ENCODE measurements around the gene EIF2D. TPM values are rescaled to one million over a fixed set of nuclear protein-coding genes. Genes with fewer than 3 reads are reported as not detected.
"Not testable (repeated sequence)": the region's sequence is repeated elsewhere in the genome, so short reads cannot be mapped to it uniquely, and the experiment has no call there.

The EIF2D gene
- total and polyA plus RNA-seq, 2 of the 8 experiments (the other 6 are each of a cell fraction or from before 2014, with no cell fraction given): 36.1 to 37.1 TPM

DNA sequence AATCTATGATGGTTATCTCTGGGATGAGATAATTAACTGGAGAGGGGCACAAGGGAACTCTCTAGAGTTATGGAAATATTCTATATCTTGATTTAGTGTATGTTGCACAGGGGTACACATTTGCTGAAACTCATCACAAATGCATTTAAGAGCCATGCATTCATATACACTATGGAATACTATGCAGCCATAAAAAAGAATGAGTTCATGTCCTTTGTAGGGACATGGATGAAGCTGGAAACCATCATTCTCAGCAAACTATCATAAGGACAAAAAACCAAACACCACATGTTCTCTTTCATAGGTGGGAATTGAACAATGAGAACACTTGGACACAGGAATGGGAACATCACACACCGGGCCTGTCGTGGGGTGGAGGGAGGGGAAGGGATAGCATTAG lies 14.1 kb upstream of the EIF2D start:
- H3K4ac ChIP-seq (replicated peaks; ENCODE audit: insufficient read length, low read depth, low read length); H4K8ac ChIP-seq (ENCODE audit: extremely low read depth, insufficient read depth, low read length); H2BK12ac ChIP-seq (ENCODE audit: low read depth, low read length); H3K4me1 ChIP-seq (replicated peaks in 1 of 4; ENCODE audit: control insufficient read depth in 3 of 4, insufficient read depth in 4 of 4, low read length in 3 of 4); H3K4me3 ChIP-seq (ENCODE audit: extremely low read depth in 1 of 4, insufficient read depth in 2 of 4, low read depth in 3 of 4, low read length in 4 of 4); DNase-seq (ENCODE audit: low read depth in 1 of 2, low spot score in 2 of 2); H3K9me3 ChIP-seq (ENCODE audit: insufficient read depth in 2 of 2, low read depth in 1 of 2, low read length in 1 of 2); H3K79me1 ChIP-seq (ENCODE audit: low read depth, low read length); H4K91ac ChIP-seq (replicated peaks; ENCODE audit: insufficient read length, low read length); H3K56ac ChIP-seq (replicated peaks; ENCODE audit: insufficient read length, low read depth, low read length); H3K27ac ChIP-seq (ENCODE audit: low read depth, low read length); H2BK20ac ChIP-seq (ENCODE audit: low read length); H3K23me2 ChIP-seq (ENCODE audit: low read depth, low read length); H2AK5ac ChIP-seq (ENCODE audit: low read depth, low read length); H3K14ac ChIP-seq (ENCODE audit: insufficient read length); H4K20me1 ChIP-seq (replicated peaks in 1 of 2; ENCODE audit: control insufficient read depth in 1 of 2, insufficient read depth in 2 of 2, low read length in 2 of 2); H2BK120ac ChIP-seq (replicated peaks; ENCODE audit: low read depth, low read length); H3K36me3 ChIP-seq (ENCODE audit: control insufficient read depth in 2 of 4, insufficient read depth in 4 of 4, low read length in 3 of 4); H3K4me2 ChIP-seq (ENCODE audit: insufficient read depth in 1 of 2, low read depth in 2 of 2, low read length in 2 of 2); H2BK5ac ChIP-seq (ENCODE audit: low read depth, low read length); H3K9ac ChIP-seq (replicated peaks in 1 of 4; ENCODE audit: extremely low read depth in 1 of 4, low read depth in 3 of 4, low read length in 3 of 4); H4K5ac ChIP-seq (ENCODE audit: insufficient read length, low read depth, low read length); H2AFZ ChIP-seq (ENCODE audit: low read length); H3K79me2 ChIP-seq (ENCODE audit: control insufficient read depth in 1 of 2, insufficient read depth in 2 of 2, low read length in 2 of 2); H3K23ac ChIP-seq (ENCODE audit: insufficient read length); H3K18ac ChIP-seq (ENCODE audit: extremely low read depth, low read length); FAIRE-seq; H3K27me3 ChIP-seq (replicated peaks in 1 of 4; ENCODE audit: control insufficient read depth in 3 of 4, extremely low read depth in 1 of 4, insufficient read depth in 3 of 4, low read length in 3 of 4); H2BK15ac ChIP-seq (ENCODE audit: low read length): not testable (repeated sequence)
- ChIA-PET CTCF (ENCODE audit: partially characterized antibody) (interaction anchor here (1.1 to 19.2 kb wide), 4 partner anchors 14 to 356 kb away, joined by 4 to 666 read pairs (median 22); partner anchors contain the start of gene EIF2D), POLR2A (ENCODE audit: partially characterized antibody) (interaction anchor here (0.7 kb wide), 1 partner anchor 14 kb away, joined by 3 read pairs; the partner anchor contains the start of gene EIF2D)
- 93% methylated on average over 2 of the region's 2 CpGs; no CpG with 5 or more reads in 1 of the 2 experiments for WGBS, 2 experiments (ENCODE audit: extremely low coverage in 1 of 2, insufficient coverage in 1 of 2, insufficient read length in 1 of 2, insufficient replicate concordance in 2 of 2, low coverage in 1 of 2, low lambda C conversion rate in 2 of 2, missing lambda C conversion rate in 1 of 2)

Measured in H1 (cell line).